ENCODE measurements around the gene APBA3.
A peak's percentile ranks its signal among the peaks of the same experiment; 100 is the strongest.

The APBA3 gene

GRCh38 chr19:3734310-3734600, 27.2 kb downstream of the APBA3 start:
- Mint-ChIP-seq H3K4me1 (ENCODE audit: low read depth) (no peaks in the 10 kb centered on the region), H3K4me3 (no peak overlapping the region), H3K36me3 (ENCODE audit: low read depth) (no peaks in the 10 kb centered on the region), H3K27ac (no peak overlapping the region), H3K9me3 (no peaks in the 10 kb centered on the region), H3K27me3 (peaks cover 11% of the 10 kb centered on the region)
- intact Hi-C loops (cut with micrococcal nuclease): no loop called here

- Mint-ChIP-seq H3K4me3 (no peak overlapping the region), H3K27ac (no peak overlapping the region), H3K9me3 (no peaks in the 10 kb centered on the region), H3K36me3 (ENCODE audit: low read depth) (no peaks in the 10 kb centered on the region), H3K27me3 (peaks cover 8% of the 10 kb centered on the region), H3K4me1 (ENCODE audit: low read depth) (no peaks in the 10 kb centered on the region)
- intact Hi-C loops (cut with micrococcal nuclease): no loop called here
Observed at GRCh38 chr19:3733549-3734309, 27.8 kb downstream of the APBA3 start.

GRCh38 chr19:3732108-3732507, 29.4 kb downstream of the APBA3 start:
- peaks cover 5% of the 10 kb centered on the region for H3K27me3 Mint-ChIP-seq
- H3K27ac Mint-ChIP-seq: no peak overlapping the region
- no peaks in the 10 kb centered on the region for H3K9me3 Mint-ChIP-seq
- H3K4me1 Mint-ChIP-seq (ENCODE audit: low read depth): no peaks in the 10 kb centered on the region
- no peaks in the 10 kb centered on the region for H3K36me3 Mint-ChIP-seq (ENCODE audit: low read depth)
- H3K4me3 Mint-ChIP-seq: no peak overlapping the region
- intact Hi-C loops (cut with micrococcal nuclease): no loop called here

GRCh38 chr19:3730457-3730958, 31.0 kb downstream of the APBA3 start:
- Mint-ChIP-seq H3K4me1 (ENCODE audit: low read depth) (no peaks in the 10 kb centered on the region), H3K27ac (no peak overlapping the region), H3K36me3 (ENCODE audit: low read depth) (no peaks in the 10 kb centered on the region), H3K4me3 (no peak overlapping the region), H3K27me3 (peaks cover 11% of the 10 kb centered on the region), H3K9me3 (no peaks in the 10 kb centered on the region)
- intact Hi-C loops (cut with micrococcal nuclease): no loop called here

GRCh38 chr19:3725640-3726310, 35.7 kb downstream of the APBA3 start:
- H3K9me3 Mint-ChIP-seq: no peaks in the 10 kb centered on the region
- no peaks in the 10 kb centered on the region for H3K36me3 Mint-ChIP-seq (ENCODE audit: low read depth)
- no peaks in the 10 kb centered on the region for H3K4me1 Mint-ChIP-seq (ENCODE audit: low read depth)
- intact Hi-C loops (cut with micrococcal nuclease): no loop called here
- H3K27ac Mint-ChIP-seq: no peak overlapping the region
- H3K27me3 Mint-ChIP-seq: peaks cover 53% of the 10 kb centered on the region
- no peak overlapping the region for H3K4me3 Mint-ChIP-seq

- intact Hi-C loops (cut with micrococcal nuclease): no loop called here
- H3K4me3 Mint-ChIP-seq: no peak overlapping the region
- peaks cover 59% of the 10 kb centered on the region for H3K27me3 Mint-ChIP-seq
- no peaks in the 10 kb centered on the region for H3K9me3 Mint-ChIP-seq
- H3K36me3 Mint-ChIP-seq (ENCODE audit: low read depth): no peaks in the 10 kb centered on the region
- no peaks in the 10 kb centered on the region for H3K4me1 Mint-ChIP-seq (ENCODE audit: low read depth)
- no peak overlapping the region for H3K27ac Mint-ChIP-seq
Observed at GRCh38 chr19:3725121-3725520, 36.4 kb downstream of the APBA3 start.

- Mint-ChIP-seq H3K36me3 (ENCODE audit: low read depth) (no peaks in the 10 kb centered on the region), H3K27me3 (peaks cover 70% of the 10 kb centered on the region), H3K4me3 (no peak overlapping the region), H3K27ac (no peak overlapping the region), H3K9me3 (no peaks in the 10 kb centered on the region), H3K4me1 (ENCODE audit: low read depth) (no peaks in the 10 kb centered on the region)
- intact Hi-C loops (cut with micrococcal nuclease): no loop called here
Observed at GRCh38 chr19:3723883-3724282, 37.6 kb downstream of the APBA3 start.

GRCh38 chr19:3723110-3723488, 38.4 kb downstream of the APBA3 start:
- intact Hi-C loops (cut with micrococcal nuclease): no loop called here
- Mint-ChIP-seq H3K27me3 (peaks cover 71% of the 10 kb centered on the region), H3K9me3 (no peaks in the 10 kb centered on the region), H3K27ac (no peak overlapping the region), H3K36me3 (ENCODE audit: low read depth) (no peaks in the 10 kb centered on the region), H3K4me1 (ENCODE audit: low read depth) (no peaks in the 10 kb centered on the region), H3K4me3 (no peak overlapping the region)

GRCh38 chr19:3722443-3723109, 38.9 kb downstream of the APBA3 start:
- H3K4me3 Mint-ChIP-seq: no peak overlapping the region
- H3K36me3 Mint-ChIP-seq (ENCODE audit: low read depth): no peaks in the 10 kb centered on the region
- no peaks in the 10 kb centered on the region for H3K4me1 Mint-ChIP-seq (ENCODE audit: low read depth)
- intact Hi-C loops (cut with micrococcal nuclease): no loop called here
- H3K27ac Mint-ChIP-seq: no peak overlapping the region
- H3K27me3 Mint-ChIP-seq: peaks cover 71% of the 10 kb centered on the region
- no peaks in the 10 kb centered on the region for H3K9me3 Mint-ChIP-seq

- intact Hi-C loops (cut with micrococcal nuclease): no loop called here
- H3K27ac Mint-ChIP-seq: no peak overlapping the region
- no peaks in the 10 kb centered on the region for H3K36me3 Mint-ChIP-seq (ENCODE audit: low read depth)
- no peaks in the 10 kb centered on the region for H3K9me3 Mint-ChIP-seq
- peaks cover 71% of the 10 kb centered on the region for H3K27me3 Mint-ChIP-seq
- no peak overlapping the region for H3K4me3 Mint-ChIP-seq
- H3K4me1 Mint-ChIP-seq (ENCODE audit: low read depth): no peaks in the 10 kb centered on the region
Observed at GRCh38 chr19:3721887-3722442, 39.5 kb downstream of the APBA3 start.

- Mint-ChIP-seq H3K4me1 (ENCODE audit: low read depth) (no peaks in the 10 kb centered on the region), H3K4me3 (peak overlapping the region; percentile 27), H3K27me3 (peaks cover 72% of the 10 kb centered on the region), H3K36me3 (ENCODE audit: low read depth) (no peaks in the 10 kb centered on the region), H3K9me3 (no peaks in the 10 kb centered on the region), H3K27ac (peak overlapping the region; percentile 30)
- intact Hi-C loops (cut with micrococcal nuclease): no loop called here
Observed at GRCh38 chr19:3721131-3721886, 40.2 kb downstream of the APBA3 start.

GRCh38 chr19:3720349-3720917, 41.1 kb downstream of the APBA3 start:
- H3K9me3 Mint-ChIP-seq: no peaks in the 10 kb centered on the region
- peaks cover 67% of the 10 kb centered on the region for H3K27me3 Mint-ChIP-seq
- intact Hi-C loops (cut with micrococcal nuclease): no loop called here
- peak overlapping the region; percentile 30 for H3K27ac Mint-ChIP-seq
- H3K36me3 Mint-ChIP-seq (ENCODE audit: low read depth): no peaks in the 10 kb centered on the region
- no peaks in the 10 kb centered on the region for H3K4me1 Mint-ChIP-seq (ENCODE audit: low read depth)
- no peak overlapping the region for H3K4me3 Mint-ChIP-seq

- intact Hi-C loops (cut with micrococcal nuclease): no loop called here
- H3K36me3 Mint-ChIP-seq (ENCODE audit: low read depth): no peaks in the 10 kb centered on the region
- peaks cover 63% of the 10 kb centered on the region for H3K27me3 Mint-ChIP-seq
- no peak overlapping the region for H3K4me3 Mint-ChIP-seq
- no peak overlapping the region for H3K27ac Mint-ChIP-seq
- no peaks in the 10 kb centered on the region for H3K4me1 Mint-ChIP-seq (ENCODE audit: low read depth)
- no peaks in the 10 kb centered on the region for H3K9me3 Mint-ChIP-seq
Observed at GRCh38 chr19:3719868-3720267, 41.6 kb downstream of the APBA3 start.

Data from dendritic cell treated with granulocyte-macrophage colony-stimulating factor and Interleukin-4, amounts not matched to agents 40 ng/mL and 50 ng/mL, for 4 days (primary cell).